SK-N-MC (cell line): Measurements from ENCODE around the gene RTN1.

Experiments used
- EZH2 ChIP-seq: fragments of 200-600 bp; sonication (generic); IDR thresholded peaks from one replicate; pipeline ENCODE4 v1.6.1; 2017; ENCODE audit warnings: antibody characterized with exemption
- POLR2AphosphoS5 ChIP-seq: IDR thresholded peaks from 2 replicates; pipeline ENCODE4 v1.6.1; 2012; ENCODE audit warnings: mild to moderate bottlenecking, low read depth, low read length, borderline replicate concordance

- TF ChIP-seq EZH2, result no peak
- no peak for TF ChIP-seq POLR2AphosphoS5
Measured at GRCh38 chr14:59629444-59630287, 240.9 kb downstream of the RTN1 start.
